ENCODE data around the gene MAPK12.
A peak's percentile ranks its signal among the peaks of the same experiment; 100 is the strongest.

MAPK12 gene

DNA sequence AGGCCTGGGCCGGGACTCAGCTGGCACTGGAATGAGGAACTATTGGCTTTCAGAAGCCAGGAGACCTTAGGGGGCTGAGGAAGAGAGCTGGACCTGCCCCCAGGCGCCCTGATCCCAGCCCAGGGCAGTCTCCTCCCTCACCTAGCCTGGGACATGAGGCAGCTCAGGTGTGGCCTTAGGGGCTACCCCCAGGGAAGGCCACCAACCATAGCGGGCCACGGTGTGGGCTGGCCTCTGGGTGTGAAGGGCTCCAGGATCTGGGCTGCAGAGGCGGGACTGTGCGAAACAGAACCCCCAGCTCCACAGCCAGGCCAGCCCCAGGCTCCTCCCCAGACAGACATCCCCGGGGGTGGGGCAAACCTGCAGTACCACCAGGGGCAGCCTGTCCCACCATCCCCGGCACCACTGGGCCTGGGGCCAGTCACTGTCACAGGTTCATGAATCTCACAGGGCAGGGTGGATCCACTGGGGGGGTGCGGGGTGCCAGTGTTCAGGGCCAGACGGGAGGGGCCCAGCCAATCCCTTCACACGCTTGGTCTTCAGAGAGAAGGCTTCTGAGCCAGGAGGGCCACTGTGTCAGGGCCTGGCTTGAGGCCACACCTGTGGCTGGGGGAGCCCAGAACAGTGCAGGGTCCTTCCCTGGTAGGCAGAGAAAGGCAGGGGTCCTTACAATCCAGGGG, 42.5 kb upstream of the MAPK12 start:
- TF ChIP-seq CTCF (IDR thresholded peaks at IDR 0.05; ENCODE audit: insufficient read depth, low read depth, low read length, missing control alignments) = no peak
- H3K4me3 ChIP-seq (ENCODE audit: low read depth, low read length) = no peak overlapping the region
- DNase-seq (ENCODE audit: low read depth) = no peak

DNA sequence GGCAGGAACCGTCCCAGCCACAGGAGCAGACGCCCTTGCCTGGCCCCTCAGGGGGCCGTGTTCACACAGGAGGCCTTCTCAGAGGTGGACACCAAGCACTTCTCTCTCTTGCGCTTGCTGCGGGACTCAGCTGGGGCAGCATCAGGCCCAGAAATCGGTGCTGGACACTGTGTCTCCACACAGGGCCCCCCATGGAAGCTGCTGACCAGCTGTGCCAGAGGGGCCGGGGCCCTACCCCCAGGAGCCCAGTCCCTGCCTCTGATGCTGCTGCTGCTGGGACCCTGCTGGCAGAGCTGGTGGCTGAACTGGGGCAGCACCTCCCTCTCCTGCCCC, 42.0 kb upstream of the MAPK12 start:
- no peak for TF ChIP-seq CTCF (IDR thresholded peaks at IDR 0.05; ENCODE audit: insufficient read depth, low read depth, low read length, missing control alignments)
- no peak for DNase-seq (ENCODE audit: low read depth)
- no peak overlapping the region for H3K4me3 ChIP-seq (ENCODE audit: low read depth, low read length)

DNA sequence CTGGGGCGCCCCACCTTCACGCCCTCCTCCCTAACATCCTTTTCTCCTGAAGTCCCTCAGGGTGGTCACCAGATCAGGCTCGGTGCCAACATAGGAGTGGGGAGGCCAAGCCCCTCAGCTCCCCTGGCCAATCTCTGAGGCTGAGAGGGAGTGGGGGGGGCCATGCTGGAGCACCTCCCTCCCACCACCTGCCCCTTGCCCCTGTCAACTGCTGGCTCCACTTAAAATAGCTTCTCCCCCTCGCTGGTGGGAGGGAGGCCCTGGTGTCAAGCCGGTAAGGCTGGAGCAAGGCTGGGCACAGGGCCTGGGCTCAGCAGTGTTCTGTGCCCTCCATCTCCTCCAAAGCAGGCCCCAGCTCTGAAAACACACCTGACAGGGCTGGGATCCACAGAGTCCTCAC, 41.1 kb upstream of the MAPK12 start:
- no peak for TF ChIP-seq CTCF (IDR thresholded peaks at IDR 0.05; ENCODE audit: insufficient read depth, low read depth, low read length, missing control alignments)
- no peak overlapping the region for H3K4me3 ChIP-seq (ENCODE audit: low read depth, low read length)
- no peak for DNase-seq (ENCODE audit: low read depth)

- DNase-seq (ENCODE audit: low read depth) = no peak
- no peak for TF ChIP-seq CTCF (IDR thresholded peaks at IDR 0.05; ENCODE audit: insufficient read depth, low read depth, low read length, missing control alignments)
- H3K4me3 ChIP-seq (ENCODE audit: low read depth, low read length) = no peak overlapping the region
These were observed 40.6 kb upstream of the MAPK12 start for GRCh38 chr22:50302041-50302541.

- no peak for TF ChIP-seq CTCF (IDR thresholded peaks at IDR 0.05; ENCODE audit: insufficient read depth, low read depth, low read length, missing control alignments)
- DNase-seq (ENCODE audit: low read depth) = peak; percentile 42
- no peak overlapping the region for H3K4me3 ChIP-seq (ENCODE audit: low read depth, low read length)
These were observed 40.1 kb upstream of the MAPK12 start for GRCh38 chr22:50301581-50301991.

GRCh38 chr22:50300620-50301257, 39.3 kb upstream of the MAPK12 start:
- H3K4me3 ChIP-seq (ENCODE audit: low read depth, low read length) = no peak overlapping the region
- no peak for TF ChIP-seq CTCF (IDR thresholded peaks at IDR 0.05; ENCODE audit: insufficient read depth, low read depth, low read length, missing control alignments)
- DNase-seq (ENCODE audit: low read depth) = no peak

Measured in GM12865 (cell line).